H1 (cell line): ENCODE results near the gene PCDH9. TPM values are rescaled to one million over a fixed set of nuclear protein-coding genes. Genes with fewer than 3 reads are reported as not detected.

Source experiments
- CTCF ChIA-PET: fragments of 300-600 bp; sonication (Branson Sonifier 250); formaldehyde crosslinking; loops from one replicate; lab custom pipeline; 2021; ENCODE audit not compliant: partially characterized antibody; lab: Charles Lee
- POLR2A ChIA-PET: fragments of 300-600 bp; sonication (Branson Sonifier 250); formaldehyde crosslinking; loops from one replicate; lab custom pipeline; 2021; ENCODE audit warnings: inconsistent platforms; ENCODE audit not compliant: partially characterized antibody; lab: Charles Lee
- DNase-seq, 2 experiments: peaks; one replicate each; pipeline versions ENCODE4 v3.0.0 to v3.0.0-alpha.2; 2010 to 2022; ENCODE audit warnings: low spot score in 2 of 2, low read depth in 1 of 2, mixed read lengths in 1 of 2
- FAIRE-seq: peaks from 2 replicates; lab custom pipeline; 2011; peaks lifted over from hg19 to GRCh38; lab: Jason Lieb, UNC
- H2AFZ ChIP-seq: 2 replicates; pipeline ENCODE4 v1.8.1; 2012; ENCODE audit warnings: low read length, inconsistent platforms
- H2AK5ac ChIP-seq: 2 replicates; pipeline ENCODE4 v1.6.1; 2013; ENCODE audit warnings: low read depth, low read length
- H2BK120ac ChIP-seq: replicated peaks from 2 replicates; pipeline ENCODE3; 2013; ENCODE audit warnings: low read depth, low read length, inconsistent platforms
- H2BK12ac ChIP-seq: 2 replicates; pipeline ENCODE4 v1.6.1; 2013; ENCODE audit warnings: low read depth, low read length
- H2BK15ac ChIP-seq: 2 replicates; pipeline ENCODE4 v1.6.1; 2013; ENCODE audit warnings: low read length
- H2BK20ac ChIP-seq: 2 replicates; pipeline ENCODE4 v1.6.1; 2013; ENCODE audit warnings: low read length
- H2BK5ac ChIP-seq: 2 replicates; pipeline ENCODE4 v1.6.1; 2013; ENCODE audit warnings: low read depth, low read length
- H3K14ac ChIP-seq: 2 replicates; pipeline ENCODE4 v1.6.1; 2013; ENCODE audit warnings: inconsistent platforms; ENCODE audit not compliant: insufficient read length
- H3K18ac ChIP-seq: 2 replicates; pipeline ENCODE4 v1.6.1; 2013; ENCODE audit warnings: low read length; ENCODE audit errors: extremely low read depth
- H3K23ac ChIP-seq: 2 replicates; pipeline ENCODE4 v1.6.1; 2013; ENCODE audit warnings: inconsistent platforms; ENCODE audit not compliant: insufficient read length
- H3K23me2 ChIP-seq: 2 replicates; pipeline ENCODE4 v1.6.1; 2013; ENCODE audit warnings: low read depth, low read length
- H3K27ac ChIP-seq: 2 replicates; pipeline ENCODE4 v1.6.1; 2011; ENCODE audit warnings: low read depth, low read length, inconsistent platforms
- H3K27me3 ChIP-seq, 4 experiments: replicated peaks in 1 of 4; 1 replicate in 1 of 4; 2 replicates in 3 of 4; pipeline versions ENCODE4 v1.6.1 to v1.8.1; 2011 to 2013; ENCODE audit warnings: low read length in 3 of 4, mild to moderate bottlenecking in 3 of 4, inconsistent platforms in 2 of 4, mixed read lengths in 2 of 4, moderate library complexity in 1 of 4; ENCODE audit not compliant: control insufficient read depth in 3 of 4, insufficient read depth in 3 of 4; ENCODE audit errors: extremely low read depth in 1 of 4
- H3K36me3 ChIP-seq, 4 experiments: 2 replicates each; pipeline versions ENCODE4 v1.6.1 to v1.8.1; 2011 to 2013; ENCODE audit warnings: mild to moderate bottlenecking in 4 of 4, low read length in 3 of 4, moderate library complexity in 2 of 4, control low read depth in 1 of 4, inconsistent platforms in 1 of 4; ENCODE audit not compliant: insufficient read depth in 4 of 4, control insufficient read depth in 2 of 4
- H3K4ac ChIP-seq: replicated peaks from 2 replicates; pipeline ENCODE3; 2013; ENCODE audit warnings: low read length, low read depth, mixed read lengths, inconsistent platforms; ENCODE audit not compliant: insufficient read length
- H3K4me1 ChIP-seq, 4 experiments: replicated peaks in 1 of 4; 1 replicate in 1 of 4; 2 replicates in 3 of 4; pipeline versions ENCODE4 v1.6.1 to v1.8.1; 2011 to 2013; ENCODE audit warnings: low read length in 3 of 4, inconsistent platforms in 2 of 4, mixed read lengths in 1 of 4; ENCODE audit not compliant: insufficient read depth in 4 of 4, control insufficient read depth in 3 of 4
- H3K4me2 ChIP-seq, 2 experiments: 2 replicates each; pipeline versions ENCODE4 v1.6.1 to v1.8.1; 2011 to 2013; ENCODE audit warnings: low read depth in 2 of 2, low read length in 2 of 2, control low read depth in 1 of 2, inconsistent platforms in 1 of 2, mild to moderate bottlenecking in 1 of 2; ENCODE audit not compliant: insufficient read depth in 1 of 2
- H3K4me3 ChIP-seq, 4 experiments: fragments of 200-600, 300-600 bp in 1 of 4; sonication (generic), shearing (Covaris generic), sonication (Bioruptor Twin) in 1 of 4; 2 replicates each; pipeline versions ENCODE4 v1.5.1 to v1.8.1; 2011 to 2016; ENCODE audit warnings: low read length in 4 of 4, low read depth in 3 of 4, control low read depth in 2 of 4, inconsistent platforms in 2 of 4, mild to moderate bottlenecking in 2 of 4, mixed read lengths in 1 of 4, moderate library complexity in 1 of 4; ENCODE audit not compliant: insufficient read depth in 2 of 4; ENCODE audit errors: extremely low read depth in 1 of 4
- H3K56ac ChIP-seq: replicated peaks from 2 replicates; pipeline ENCODE3; 2013; ENCODE audit warnings: low read depth, mild to moderate bottlenecking, mixed read lengths, low read length, inconsistent platforms; ENCODE audit not compliant: insufficient read length
- H3K79me1 ChIP-seq: 2 replicates; pipeline ENCODE4 v1.6.1; 2013; ENCODE audit warnings: low read depth, low read length, control low read depth
- H3K79me2 ChIP-seq, 2 experiments: 2 replicates each; pipeline versions ENCODE4 v1.6.1 to v1.8.1; 2012 to 2013; ENCODE audit warnings: low read length in 2 of 2, mild to moderate bottlenecking in 2 of 2, inconsistent platforms in 1 of 2; ENCODE audit not compliant: insufficient read depth in 2 of 2, control insufficient read depth in 1 of 2
- H3K9ac ChIP-seq, 4 experiments: replicated peaks in 1 of 4; 1 replicate in 1 of 4; 2 replicates in 3 of 4; pipeline versions ENCODE4 v1.6.1 to v1.8.1; 2011 to 2013; ENCODE audit warnings: low read depth in 3 of 4, low read length in 3 of 4, control low read depth in 2 of 4, mild to moderate bottlenecking in 2 of 4, moderate library complexity in 2 of 4, inconsistent platforms in 1 of 4; ENCODE audit errors: extremely low read depth in 1 of 4
- H3K9me3 ChIP-seq, 2 experiments: 2 replicates each; pipeline versions ENCODE4 v1.6.1 to v1.8.1; 2012 to 2013; ENCODE audit warnings: mild to moderate bottlenecking in 2 of 2, moderate library complexity in 2 of 2, control low read depth in 1 of 2, inconsistent platforms in 1 of 2, low read depth in 1 of 2, low read length in 1 of 2, mixed read lengths in 1 of 2; ENCODE audit not compliant: insufficient read depth in 2 of 2
- H4K20me1 ChIP-seq, 2 experiments: replicated peaks in 1 of 2; 2 replicates each; pipeline versions ENCODE3 to v1.8.1; 2011 to 2013; ENCODE audit warnings: inconsistent platforms in 2 of 2, low read length in 2 of 2, mild to moderate bottlenecking in 1 of 2; ENCODE audit not compliant: insufficient read depth in 2 of 2, control insufficient read depth in 1 of 2
- H4K5ac ChIP-seq: 2 replicates; pipeline ENCODE4 v1.6.1; 2013; ENCODE audit warnings: low read length, low read depth, mixed read lengths, inconsistent platforms; ENCODE audit not compliant: insufficient read length
- H4K8ac ChIP-seq: 2 replicates; pipeline ENCODE4 v1.8.0; 2013; ENCODE audit warnings: mild to moderate bottlenecking, moderate library complexity, low read length, inconsistent platforms; ENCODE audit not compliant: insufficient read depth; ENCODE audit errors: extremely low read depth
- H4K91ac ChIP-seq: replicated peaks from 2 replicates; pipeline ENCODE3; 2013; ENCODE audit warnings: low read length, mixed read lengths, inconsistent platforms; ENCODE audit not compliant: insufficient read length
- CBX8 ChIP-seq: fragments of 300-800, 300-1000 bp; sonication (generic); IDR thresholded peaks from 2 replicates; pipeline ENCODE4 v1.7.1; 2016; ENCODE audit warnings: low read depth, low read length, borderline replicate concordance
- GABPA ChIP-seq: IDR thresholded peaks from 2 replicates; pipeline ENCODE4 v1.6.1; 2011; ENCODE audit warnings: mild to moderate bottlenecking, low read length, moderate library complexity, borderline replicate concordance; ENCODE audit not compliant: insufficient read depth
- PHF8 ChIP-seq: fragments of 200-600 bp; sonication (generic); conservative IDR thresholded peaks from 2 replicates; pipeline ENCODE4 v1.7.1; 2012; ENCODE audit warnings: low read depth, mild to moderate bottlenecking, inconsistent platforms, low read length, moderate library complexity
- SIX5 ChIP-seq: IDR thresholded peaks from 2 replicates; pipeline ENCODE4 v1.6.1; 2011; ENCODE audit warnings: mild to moderate bottlenecking, low read depth, low read length
- SP1 ChIP-seq: IDR thresholded peaks from 2 replicates; pipeline ENCODE4 v1.6.1; 2011; ENCODE audit warnings: low read depth, low read length
- TAF1 ChIP-seq: IDR thresholded peaks from 2 replicates; pipeline ENCODE4 v1.6.1; 2011; ENCODE audit warnings: mild to moderate bottlenecking, low read depth, low read length
- YY1 ChIP-seq: IDR thresholded peaks from 2 replicates; pipeline ENCODE4 v1.6.1; 2011; ENCODE audit warnings: low read depth, mild to moderate bottlenecking, low read length
- WGBS, 2 experiments: shearing (Covaris generic) in 1 of 2; methylation state at CpG; one replicate each; pipeline versions ENCODE4 v1.1.6 to v1.1.7; 2013 to 2015; ENCODE audit warnings: low lambda C conversion rate in 2 of 2, mixed read lengths in 2 of 2, inconsistent platforms in 1 of 2, low coverage in 1 of 2, missing lambda C conversion rate in 1 of 2; ENCODE audit not compliant: insufficient replicate concordance in 2 of 2, insufficient coverage in 1 of 2, insufficient read length in 1 of 2; ENCODE audit errors: extremely low coverage in 1 of 2, missing lambda C conversion rate in 1 of 2; 5-methylcytosine and 5-hydroxymethylcytosine counted together
- polyA plus RNA-seq, 7 experiments: library from polyadenylated mRNA; depleted of rRNA in 3 of 7; stranded (reverse) in 5 of 7; unstranded in 2 of 7; fragments of >200 nt in 5 of 7; fragments of 200-250 nt in 2 of 7; gene quantifications; 1 replicate in 5 of 7; 2 replicates in 1 of 7; 4 replicates in 1 of 7; pipeline versions ENCODE4 v1.2.1 to v1.2.3, GENCODE V29; 2011 to 2013; ENCODE audit warnings: missing spikeins in 2 of 7, mixed read lengths in 2 of 7
- total RNA-seq: library from RNA; stranded (reverse); fragmentation: NEBNext Ultra II Directional; extraction: Animal tissue kit (Norgen Biotek cat#: 25700); gene quantifications from 2 replicates; pipeline ENCODE4 v1.2.1, GENCODE V29; 2021
- TF ChIP-seq, protein P1 (sequence below), 3 experiments: IDR thresholded peaks; 1 replicate in 2 of 3; 2 replicates in 1 of 3; pipeline versions ENCODE4 v1.5.1 to v1.6.1; 2011; ENCODE audit warnings: low read length in 3 of 3, mild to moderate bottlenecking in 3 of 3, inconsistent platforms in 2 of 3, low read depth in 1 of 3, moderate library complexity in 1 of 3; ENCODE audit not compliant: insufficient read depth in 1 of 3; ENCODE audit errors: control extremely low read depth in 1 of 3

The PCDH9 gene
- total and polyA plus RNA-seq, 2 of the 8 experiments (the other 6 are each of a cell fraction or from before 2014, with no cell fraction given), result 0.12 to 0.60 TPM

DNA sequence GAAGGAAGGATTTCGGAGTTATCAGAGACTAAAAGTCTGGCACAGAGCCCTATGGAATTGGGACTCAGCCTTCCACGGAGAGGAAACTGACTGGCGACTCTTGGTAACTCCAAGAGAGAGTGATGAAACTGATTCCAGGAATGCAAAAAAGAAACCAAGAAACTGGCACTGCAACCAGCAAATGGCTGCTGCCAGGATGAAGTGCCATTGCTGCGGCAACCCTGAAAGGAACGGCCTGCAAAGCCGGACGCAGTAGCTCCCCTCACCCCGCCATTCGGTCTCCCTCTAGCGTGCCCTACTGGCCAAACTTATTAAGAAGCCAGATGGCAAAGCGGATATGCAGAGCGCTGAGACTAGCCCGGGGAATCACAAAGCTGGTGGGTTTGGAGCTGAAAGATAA lies 236.0 kb downstream of the PCDH9 start:
- Histone ChIP-seq H2AK5ac (no peak overlapping the region), H3K79me1 (no peaks in the 10 kb centered on the region), H3K4me2 (peak overlapping the region in 1 of 2 experiments; percentile 49; a peak in 3 of 4 replicates), H3K4me3 (peak overlapping the region in 1 of 4 experiments; percentile 19; a peak in 2 of 8 replicates), H4K5ac (no peak overlapping the region), H3K14ac (no peak overlapping the region), H3K27ac (no peak overlapping the region), H2BK20ac (no peak overlapping the region), H2BK15ac (no peak overlapping the region), H2BK5ac (no peak overlapping the region), H3K23ac (no peak overlapping the region), H3K27me3 (no peaks in the 10 kb centered on the region), H3K23me2 (no peaks in the 10 kb centered on the region), H2BK120ac (peak overlapping the region; percentile 85), H3K9me3 (no peaks in the 10 kb centered on the region), H3K4me1 (no peaks in the 10 kb centered on the region), H3K56ac (no peak overlapping the region), H3K9ac (no peak overlapping the region), H4K91ac (no peak overlapping the region), H2AFZ (peak overlapping the region; percentile 100), H3K4ac (no peak overlapping the region), H2BK12ac (no peak overlapping the region), H4K8ac (no peak overlapping the region), H3K79me2 (no peaks in the 10 kb centered on the region), H4K20me1 (no peaks in the 10 kb centered on the region), H3K18ac (peak overlapping the region; percentile 51; the same call in 1 of the 2 replicates), H3K36me3 (no peaks in the 10 kb centered on the region)
- DNase-seq (peak; percentile 51 to 85), FAIRE-seq (peak; percentile 45)
- 23% methylated on average over 13 of the region's 13 CpGs; no CpG with 5 or more reads in 1 of the 2 experiments for WGBS, 2 experiments
- ChIA-PET CTCF (interaction anchor here (0.6 to 2.0 kb wide), 19 partner anchors 9 to 305 kb away, joined by 3 to 8 read pairs (median 4); no protein-coding TSS in a partner anchor), POLR2A (no interaction called here)
- TF ChIP-seq YY1, result peak; percentile 88
- peak; percentile 51; the same call in 1 of the 2 replicates for TF ChIP-seq TAF1
- no peak for TF ChIP-seq CBX8
- no peak for TF ChIP-seq SP1
- no peak for TF ChIP-seq PHF8
- TF ChIP-seq, protein P1, sequence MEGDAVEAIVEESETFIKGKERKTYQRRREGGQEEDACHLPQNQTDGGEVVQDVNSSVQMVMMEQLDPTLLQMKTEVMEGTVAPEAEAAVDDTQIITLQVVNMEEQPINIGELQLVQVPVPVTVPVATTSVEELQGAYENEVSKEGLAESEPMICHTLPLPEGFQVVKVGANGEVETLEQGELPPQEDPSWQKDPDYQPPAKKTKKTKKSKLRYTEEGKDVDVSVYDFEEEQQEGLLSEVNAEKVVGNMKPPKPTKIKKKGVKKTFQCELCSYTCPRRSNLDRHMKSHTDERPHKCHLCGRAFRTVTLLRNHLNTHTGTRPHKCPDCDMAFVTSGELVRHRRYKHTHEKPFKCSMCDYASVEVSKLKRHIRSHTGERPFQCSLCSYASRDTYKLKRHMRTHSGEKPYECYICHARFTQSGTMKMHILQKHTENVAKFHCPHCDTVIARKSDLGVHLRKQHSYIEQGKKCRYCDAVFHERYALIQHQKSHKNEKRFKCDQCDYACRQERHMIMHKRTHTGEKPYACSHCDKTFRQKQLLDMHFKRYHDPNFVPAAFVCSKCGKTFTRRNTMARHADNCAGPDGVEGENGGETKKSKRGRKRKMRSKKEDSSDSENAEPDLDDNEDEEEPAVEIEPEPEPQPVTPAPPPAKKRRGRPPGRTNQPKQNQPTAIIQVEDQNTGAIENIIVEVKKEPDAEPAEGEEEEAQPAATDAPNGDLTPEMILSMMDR (IDR thresholded peaks at IDR 0.05; ENCODE audit: control extremely low read depth in 1 of 3, insufficient read depth in 1 of 3, low read depth in 1 of 3, low read length in 3 of 3), result peak; percentile 79 to 92 (median 84)
- no peak for TF ChIP-seq SIX5
- no peak for TF ChIP-seq GABPA
